SK-N-SH (cell line): ENCODE results near the gene RBM10. TPM values are rescaled to one million over a fixed set of nuclear protein-coding genes. Genes with fewer than 3 reads are reported as not detected.

Source experiments
- CTCF ChIA-PET: fragments of 300-600, 350-600 bp; formaldehyde crosslinking; extraction: SDS; loops from one replicate; lab custom pipeline; 2021; lab: Yijun Ruan, JAX
- POLR2A ChIA-PET: fragments of 350-600 bp; sonication (Branson Sonifier 250); formaldehyde crosslinking; extraction: SDS; loops from one replicate; lab custom pipeline; 2020; ENCODE audit warnings: antibody characterized with exemption, inconsistent platforms; lab: Yijun Ruan, JAX
- DNase-seq: peaks from one replicate; pipeline ENCODE4 v3.0.0; 2012
- H2AFZ ChIP-seq: fragments of 200-600 bp; sonication (generic); 2 replicates; pipeline ENCODE4 v1.8.1; 2016; ENCODE audit warnings: antibody characterized with exemption, mild to moderate bottlenecking, low read depth
- H3F3A ChIP-seq: fragments of 200-600 bp; sonication (generic); replicated peaks from 2 replicates; pipeline ENCODE3; 2016; ENCODE audit warnings: antibody characterized with exemption, mild to moderate bottlenecking; ENCODE audit not compliant: insufficient read depth
- H3K27ac ChIP-seq, 2 experiments: fragments of 200-500 bp in 1 of 2; fragments of 200-600 bp in 1 of 2; sonication (Bioruptor generic) in 1 of 2; sonication (generic), shearing (Covaris generic) in 1 of 2; 2 replicates each; pipeline versions ENCODE4 v1.5.1 to v1.6.1; 2014 to 2016; ENCODE audit warnings: low read depth in 2 of 2, inconsistent platforms in 1 of 2, low read length in 1 of 2, mild to moderate bottlenecking in 1 of 2, mixed read lengths in 1 of 2
- H3K27me3 ChIP-seq: fragments of 200-600 bp; sonication (generic), shearing (Covaris generic); 2 replicates; pipeline ENCODE4 v1.6.1; 2016; ENCODE audit warnings: mixed run types; ENCODE audit not compliant: insufficient read depth
- H3K36me3 ChIP-seq, 2 experiments: fragments of 200-500 bp in 1 of 2; fragments of 200-600 bp in 1 of 2; sonication (Bioruptor generic) in 1 of 2; sonication (generic) in 1 of 2; replicated peaks in 1 of 2; 2 replicates each; pipeline versions ENCODE3 to v1.5.1; 2014 to 2016; ENCODE audit warnings: low read length in 1 of 2, mild to moderate bottlenecking in 1 of 2; ENCODE audit not compliant: insufficient read depth in 2 of 2, control insufficient read depth in 1 of 2
- H3K4me1 ChIP-seq, 2 experiments: fragments of 200-500 bp in 1 of 2; fragments of 200-600 bp in 1 of 2; sonication (Bioruptor generic) in 1 of 2; sonication (generic), shearing (Covaris generic) in 1 of 2; 2 replicates each; pipeline versions ENCODE4 v1.5.1 to v1.6.1; 2014 to 2016; ENCODE audit warnings: low read depth in 1 of 2, low read length in 1 of 2, mixed run types in 1 of 2; ENCODE audit not compliant: insufficient read depth in 2 of 2, control insufficient read depth in 1 of 2
- H3K4me2 ChIP-seq: fragments of 200-600 bp; sonication (generic), shearing (Covaris generic); 2 replicates; pipeline ENCODE4 v1.6.1; 2017; ENCODE audit warnings: mixed run types
- H3K4me3 ChIP-seq, 2 experiments: fragments of 200-500 bp in 1 of 2; fragments of 200-600 bp in 1 of 2; sonication (Bioruptor generic) in 1 of 2; sonication (generic), shearing (Covaris generic) in 1 of 2; 2 replicates each; pipeline versions ENCODE4 v1.5.1 to v1.8.1; 2014 to 2016; ENCODE audit warnings: low read depth in 2 of 2, inconsistent platforms in 1 of 2, low read length in 1 of 2, mild to moderate bottlenecking in 1 of 2, mixed read lengths in 1 of 2, moderate library complexity in 1 of 2
- H3K79me2 ChIP-seq: fragments of 200-600 bp; sonication (generic); 2 replicates; pipeline ENCODE4 v1.8.1; 2017; ENCODE audit warnings: mild to moderate bottlenecking; ENCODE audit not compliant: insufficient read depth
- H3K9ac ChIP-seq: fragments of 200-600 bp; sonication (generic); 2 replicates; pipeline ENCODE4 v1.6.1; 2017; ENCODE audit warnings: mixed run types
- H3K9me2 ChIP-seq: fragments of 200-600 bp; sonication (generic); 2 replicates; pipeline ENCODE4 v1.6.1; 2017; ENCODE audit warnings: mixed run types
- H3K9me3 ChIP-seq: fragments of 200-600 bp; sonication (generic); 2 replicates; pipeline ENCODE4 v1.6.1; 2017; ENCODE audit warnings: mixed run types, mild to moderate bottlenecking, moderate library complexity
- H4K20me1 ChIP-seq: fragments of 200-600 bp; sonication (generic); 2 replicates; pipeline ENCODE4 v1.6.1; 2017; ENCODE audit warnings: mild to moderate bottlenecking, mixed run types; ENCODE audit not compliant: insufficient read depth
- CTCF ChIP-seq: fragments of 200-600 bp; sonication (generic); IDR thresholded peaks from 2 replicates; pipeline ENCODE4 v1.6.1; 2017; ENCODE audit warnings: antibody characterized with exemption, mild to moderate bottlenecking, moderate library complexity
- ELF1 ChIP-seq: IDR thresholded peaks from 2 replicates; pipeline ENCODE4 v1.4.0; 2012
- EP300 ChIP-seq, 2 experiments: IDR thresholded peaks; 2 replicates each; pipeline versions ENCODE4 v1.4.0 to v1.6.1; 2012; ENCODE audit warnings: borderline replicate concordance in 1 of 2, low read depth in 1 of 2, low read length in 1 of 2
- FOXJ3 ChIP-seq: sonication (generic); formaldehyde crosslinking; IDR thresholded peaks from 2 replicates; pipeline ENCODE4 v1.5.1; 2020; ENCODE audit warnings: mild to moderate bottlenecking, missing genetic modification reagents
- IRF3 ChIP-seq: fragments of 150-350 bp; IDR thresholded peaks from 2 replicates; pipeline ENCODE4 v1.6.1; 2016; ENCODE audit warnings: mild to moderate bottlenecking, low read depth, low read length
- JUND ChIP-seq: IDR thresholded peaks from 2 replicates; pipeline ENCODE4 v1.4.0; 2012
- MEF2A ChIP-seq: IDR thresholded peaks from 2 replicates; pipeline ENCODE4 v1.4.0; 2012; ENCODE audit warnings: low read depth, borderline replicate concordance
- MXI1 ChIP-seq: IDR thresholded peaks from 2 replicates; pipeline ENCODE4 v1.6.1; 2012; ENCODE audit warnings: mild to moderate bottlenecking, low read depth, low read length, improper control_type of control experiment
- NRF1 ChIP-seq: IDR thresholded peaks from 2 replicates; pipeline ENCODE4 v1.6.1; 2012; ENCODE audit warnings: low read depth, mild to moderate bottlenecking, low read length
- PBX3 ChIP-seq: IDR thresholded peaks from 2 replicates; pipeline ENCODE4; 2012
- POLR2AphosphoS5 ChIP-seq: IDR thresholded peaks from 2 replicates; pipeline ENCODE4 v1.6.1; 2012; ENCODE audit warnings: low read depth, low read length
- RCOR1 ChIP-seq: fragments of 150-350 bp; IDR thresholded peaks from 2 replicates; pipeline ENCODE4 v1.6.1; 2017; ENCODE audit warnings: antibody characterized with exemption, low read length
- REST ChIP-seq: IDR thresholded peaks from 2 replicates; pipeline ENCODE4 v1.6.1; 2012; ENCODE audit warnings: mild to moderate bottlenecking, low read depth, low read length, moderate library complexity
- RFX5 ChIP-seq: IDR thresholded peaks from 2 replicates; pipeline ENCODE4 v1.6.1; 2012; ENCODE audit warnings: mild to moderate bottlenecking, improper control_type of control experiment, low read length
- RXRA ChIP-seq: IDR thresholded peaks from 2 replicates; pipeline ENCODE4 v1.4.0; 2012; ENCODE audit warnings: low read depth, mild to moderate bottlenecking, borderline replicate concordance
- SIN3A ChIP-seq: IDR thresholded peaks from 2 replicates; pipeline ENCODE4 v1.6.1; 2012; ENCODE audit warnings: low read depth, mild to moderate bottlenecking, low read length, moderate library complexity, borderline replicate concordance
- SMC3 ChIP-seq: IDR thresholded peaks from 2 replicates; pipeline ENCODE4 v1.6.1; 2012; ENCODE audit warnings: low read depth, low read length, improper control_type of control experiment
- USF1 ChIP-seq: IDR thresholded peaks from 2 replicates; pipeline ENCODE4 v1.4.0; 2012; ENCODE audit warnings: low read depth, borderline replicate concordance
- YY1 ChIP-seq: IDR thresholded peaks from 2 replicates; pipeline ENCODE4 v1.4.0; 2012; ENCODE audit warnings: low read depth, mild to moderate bottlenecking
- ZBTB33 ChIP-seq: IDR thresholded peaks from 2 replicates; pipeline ENCODE4 v1.4.0; 2012; ENCODE audit warnings: low read depth, borderline replicate concordance
- WGBS: methylation state at CpG from one replicate; pipeline ENCODE4 v1.1.6; 2017; ENCODE audit warnings: low lambda C conversion rate; 5-methylcytosine and 5-hydroxymethylcytosine counted together
- polyA plus RNA-seq, 3 experiments: library from polyadenylated mRNA; depleted of rRNA; stranded (reverse); fragments of >200 nt; gene quantifications; 2 replicates each; pipeline ENCODE4 v1.2.3, GENCODE V29; 2012

Gene RBM10
- polyA plus RNA-seq, 1 of the 3 experiments (the other 2 are of a cell fraction) = 34.4 TPM

GRCh38 chrX:47233333-47234113 is 88.5 kb downstream of the RBM10 start (continued):
- TF ChIP-seq REST (no peak), CTCF (no peak), NRF1 (peak; percentile 75), EP300 (IDR thresholded peaks at IDR 0.05; ENCODE audit: borderline replicate concordance in 1 of 2, low read depth in 1 of 2, low read length in 1 of 2) (no peak), JUND (no peak), SIN3A (no peak), MXI1 (0 out of 2 replicates have a peak, but pooled peaks have one; percentile 4), MEF2A (no peak)

GRCh38 chrX:47234583-47234982 is 89.6 kb downstream of the RBM10 start:
- Histone ChIP-seq H3K4me3 (peak overlapping the region; percentile 78 to 83; a peak in 2 of 4 replicates), H2AFZ (peak overlapping the region; percentile 87; the same call in 1 of the 2 replicates), H3K9me3 (no peaks in the 10 kb centered on the region), H3K36me3 (peaks cover 2 to 3% of the 10 kb centered on the region in 2 experiments), H3K9ac (peak overlapping the region; percentile 93), H3K79me2 (peaks cover 53% of the 10 kb centered on the region), H3K4me1 (peaks cover 0 to 10% of the 10 kb centered on the region in 2 experiments; a peak in 2 of 4 replicates), H3K27me3 (no peaks in the 10 kb centered on the region), H4K20me1 (peaks cover 42% of the 10 kb centered on the region), H3K4me2 (peak overlapping the region; percentile 97), H3K27ac (peak overlapping the region in 1 of 2 experiments; percentile 97; a peak in 2 of 4 replicates), H3K9me2 (no peaks in the 10 kb centered on the region), H3F3A (peaks cover 23% of the 10 kb centered on the region)
- CTCF ChIA-PET = no interaction called here
- DNase-seq = no peak
- POLR2A ChIA-PET = no interaction called here
- WGBS = 36% methylated on average over 3 of the region's 3 CpGs
- TF ChIP-seq NRF1 (no peak), RCOR1 (no peak), RXRA (no peak), USF1 (no peak), YY1 (no peak), IRF3 (no peak), FOXJ3 (CRISPR knock-in tag) (no peak), POLR2AphosphoS5 (no peak), PBX3 (no peak), RFX5 (no peak), ELF1 (no peak), SMC3 (no peak), JUND (no peak), SIN3A (no peak), ZBTB33 (no peak)
